Activated T-helper 1 cell treated with Interleukin-2 at 50 U/mL for 16 hours (primary cell): Measurements from ENCODE around the gene ANGPTL8.

Experiments used
- DNase-seq: peaks from one replicate; pipeline ENCODE4 v3.0.0-alpha.2; 2020; ENCODE audit warnings: low read depth

ANGPTL8 gene

GRCh38 chr19:11236324-11237301 lies 2.8 kb upstream of the ANGPTL8 start:
- no peak for DNase-seq

- no peak for DNase-seq
Observed at GRCh38 chr19:11237321-11237720, 2.1 kb upstream of the ANGPTL8 start.

- DNase-seq, result no peak
Observed at GRCh38 chr19:11238041-11238440, 1.4 kb upstream of the ANGPTL8 start.

GRCh38 chr19:11238781-11239376 lies 540 bp upstream of the ANGPTL8 start:
- no peak for DNase-seq

GRCh38 chr19:11240008-11240444 lies 607 bp downstream of the ANGPTL8 start:
- DNase-seq, result no peak

GRCh38 chr19:11242025-11242424 lies 2.6 kb downstream of the ANGPTL8 start:
- no peak for DNase-seq

- DNase-seq, result peak; percentile 67
Observed at GRCh38 chr19:11242864-11243797, 3.7 kb downstream of the ANGPTL8 start.

GRCh38 chr19:11243798-11244169 lies 4.4 kb downstream of the ANGPTL8 start:
- no peak for DNase-seq

GRCh38 chr19:11244846-11245589 lies 5.6 kb downstream of the ANGPTL8 start:
- DNase-seq, result no peak

GRCh38 chr19:11246941-11247340 lies 7.5 kb downstream of the ANGPTL8 start:
- DNase-seq, result no peak

GRCh38 chr19:11247391-11247790 lies 8.0 kb downstream of the ANGPTL8 start:
- no peak for DNase-seq

GRCh38 chr19:11247934-11248333 lies 8.5 kb downstream of the ANGPTL8 start:
- no peak for DNase-seq

GRCh38 chr19:11248852-11249251 lies 9.4 kb downstream of the ANGPTL8 start:
- no peak for DNase-seq

- no peak for DNase-seq
Observed at GRCh38 chr19:11251217-11251616, 11.8 kb downstream of the ANGPTL8 start.

- DNase-seq, result no peak
Observed at GRCh38 chr19:11251650-11252314, 12.4 kb downstream of the ANGPTL8 start.

GRCh38 chr19:11252665-11253355 lies 13.4 kb downstream of the ANGPTL8 start:
- no peak for DNase-seq

- DNase-seq, result no peak
Observed at GRCh38 chr19:11254666-11255065, 15.2 kb downstream of the ANGPTL8 start.

- DNase-seq, result no peak
Observed at GRCh38 chr19:11256189-11256588, 16.8 kb downstream of the ANGPTL8 start.

GRCh38 chr19:11257846-11258380 lies 18.5 kb downstream of the ANGPTL8 start:
- no peak for DNase-seq

- DNase-seq, result no peak
Observed at GRCh38 chr19:11260996-11261395, 21.6 kb downstream of the ANGPTL8 start.
